DND-41 (cell line): ENCODE results near the gene IKZF2.

Experiments
- ATAC-seq: fragments of 200-7000 bp; cut with Tn5 transposase; 3 replicates; pipeline ENCODE4 v1.9.1; 2021; ENCODE audit warnings: low read depth; ENCODE audit not compliant: insufficient read depth
- DNase-seq: peaks from one replicate; pipeline ENCODE4 v3.0.0-alpha.2; 2020
- H2AFZ ChIP-seq: 2 replicates; pipeline ENCODE4 v1.6.0; 2012; ENCODE audit warnings: low read depth, low read length
- H3K27ac ChIP-seq: 2 replicates; pipeline ENCODE4 v1.5.1; 2012; ENCODE audit warnings: low read length, inconsistent platforms
- H3K27me3 ChIP-seq: fragments of 200-600 bp; sonication (generic); 2 replicates; pipeline ENCODE4 v1.6.0; 2012; ENCODE audit warnings: low read length, mild to moderate bottlenecking, inconsistent platforms; ENCODE audit not compliant: insufficient read depth, poor library complexity
- H3K36me3 ChIP-seq: 2 replicates; pipeline ENCODE4 v1.5.1; 2012; ENCODE audit warnings: low read length, inconsistent platforms; ENCODE audit not compliant: insufficient read depth
- H3K4me1 ChIP-seq: 2 replicates; pipeline ENCODE4 v1.5.1; 2012; ENCODE audit warnings: mild to moderate bottlenecking, low read length; ENCODE audit not compliant: insufficient read depth
- H3K4me2 ChIP-seq: 2 replicates; pipeline ENCODE4 v1.6.0; 2012; ENCODE audit warnings: mild to moderate bottlenecking, moderate library complexity, low read length, inconsistent platforms; ENCODE audit not compliant: insufficient read depth
- H3K4me3 ChIP-seq, 2 experiments: fragments of 200-600 bp in 1 of 2; shearing (Covaris generic) in 1 of 2; 2 replicates each; pipeline ENCODE4 v1.5.1; 2012 to 2016; ENCODE audit warnings: inconsistent platforms in 2 of 2, low read length in 2 of 2, mild to moderate bottlenecking in 2 of 2, low read depth in 1 of 2, moderate library complexity in 1 of 2
- H3K79me2 ChIP-seq: 2 replicates; pipeline ENCODE4 v1.6.0; 2012; ENCODE audit warnings: low read length, inconsistent platforms; ENCODE audit not compliant: insufficient read depth
- H3K9ac ChIP-seq: 2 replicates; pipeline ENCODE4 v1.6.0; 2012; ENCODE audit warnings: low read depth, mild to moderate bottlenecking, inconsistent platforms, low read length, moderate library complexity
- H3K9me3 ChIP-seq: 2 replicates; pipeline ENCODE4 v1.5.1; 2012; ENCODE audit warnings: low read length, moderate library complexity, mild to moderate bottlenecking, inconsistent platforms; ENCODE audit not compliant: insufficient read depth, severe bottlenecking
- H4K20me1 ChIP-seq: 2 replicates; pipeline ENCODE4 v1.6.0; 2012; ENCODE audit warnings: low read length; ENCODE audit not compliant: insufficient read depth
- CTCF ChIP-seq: IDR thresholded peaks from 2 replicates; pipeline ENCODE4 v1.5.1; 2012; ENCODE audit warnings: borderline replicate concordance, low read length, moderate library complexity, mild to moderate bottlenecking; ENCODE audit not compliant: poor library complexity, severe bottlenecking; ENCODE audit errors: extremely low read depth
- EZH2 ChIP-seq: IDR thresholded peaks from 3 replicates; pipeline ENCODE4 v1.6.1; 2012; ENCODE audit warnings: borderline replicate concordance, low read depth, mild to moderate bottlenecking, moderate library complexity, low read length, inconsistent platforms; ENCODE audit not compliant: severe bottlenecking

The IKZF2 gene

GRCh38 chr2:213152888-213153287 lies 1.5 kb upstream of the IKZF2 start:
- Histone ChIP-seq H3K4me1 (peaks cover 53% of the 10 kb centered on the region), H3K4me3 (peak overlapping the region; percentile 39 to 79), H2AFZ (peak overlapping the region; percentile 72), H3K27ac (peak overlapping the region; percentile 96), H3K36me3 (no peaks in the 10 kb centered on the region; the same call in 1 of the 2 replicates), H3K9me3 (no peaks in the 10 kb centered on the region), H4K20me1 (no peaks in the 10 kb centered on the region), H3K79me2 (peaks cover 66% of the 10 kb centered on the region), H3K27me3 (no peaks in the 10 kb centered on the region), H3K4me2 (peak overlapping the region; percentile 74), H3K9ac (peak overlapping the region; percentile 91)
- no peak for DNase-seq
- no peak for ATAC-seq
- TF ChIP-seq EZH2 (no peak), CTCF (no peak)

GRCh38 chr2:213152065-213152794 lies 818 bp upstream of the IKZF2 start:
- H3K9ac ChIP-seq: peak overlapping the region; percentile 91
- peak overlapping the region; percentile 72 for H2AFZ ChIP-seq
- peaks cover 6% of the 10 kb centered on the region for H3K36me3 ChIP-seq
- TF ChIP-seq CTCF: peak; percentile 46
- no peak for TF ChIP-seq EZH2
- ATAC-seq (peak; percentile 35), DNase-seq (no peak)
- peak overlapping the region; percentile 39 to 79 for H3K4me3 ChIP-seq
- H4K20me1 ChIP-seq: no peaks in the 10 kb centered on the region
- peaks cover 60% of the 10 kb centered on the region for H3K4me1 ChIP-seq
- H3K9me3 ChIP-seq: no peaks in the 10 kb centered on the region
- H3K79me2 ChIP-seq: peaks cover 73% of the 10 kb centered on the region
- no peaks in the 10 kb centered on the region for H3K27me3 ChIP-seq
- peak overlapping the region; percentile 74 for H3K4me2 ChIP-seq
- H3K27ac ChIP-seq: peak overlapping the region; percentile 96

- no peak for TF ChIP-seq EZH2
- no peak for TF ChIP-seq CTCF
- peak; percentile 55 for DNase-seq
- Histone ChIP-seq H2AFZ (peak overlapping the region; percentile 67), H3K9ac (peak overlapping the region; percentile 91), H3K27me3 (no peaks in the 10 kb centered on the region), H3K79me2 (peaks cover 90% of the 10 kb centered on the region), H3K9me3 (no peaks in the 10 kb centered on the region), H3K4me2 (peak overlapping the region; percentile 90), H3K27ac (peak overlapping the region; percentile 96), H3K4me1 (peaks cover 61% of the 10 kb centered on the region), H4K20me1 (peaks cover 3% of the 10 kb centered on the region; the same call in 1 of the 2 replicates), H3K36me3 (peaks cover 15% of the 10 kb centered on the region), H3K4me3 (peak overlapping the region; percentile 73 to 79)
- no peak for ATAC-seq
Measured at GRCh38 chr2:213150315-213151097, 906 bp downstream of the IKZF2 start.
